Measurements from ENCODE around the gene CCDC174.

- TF ChIP-seq, protein P1, sequence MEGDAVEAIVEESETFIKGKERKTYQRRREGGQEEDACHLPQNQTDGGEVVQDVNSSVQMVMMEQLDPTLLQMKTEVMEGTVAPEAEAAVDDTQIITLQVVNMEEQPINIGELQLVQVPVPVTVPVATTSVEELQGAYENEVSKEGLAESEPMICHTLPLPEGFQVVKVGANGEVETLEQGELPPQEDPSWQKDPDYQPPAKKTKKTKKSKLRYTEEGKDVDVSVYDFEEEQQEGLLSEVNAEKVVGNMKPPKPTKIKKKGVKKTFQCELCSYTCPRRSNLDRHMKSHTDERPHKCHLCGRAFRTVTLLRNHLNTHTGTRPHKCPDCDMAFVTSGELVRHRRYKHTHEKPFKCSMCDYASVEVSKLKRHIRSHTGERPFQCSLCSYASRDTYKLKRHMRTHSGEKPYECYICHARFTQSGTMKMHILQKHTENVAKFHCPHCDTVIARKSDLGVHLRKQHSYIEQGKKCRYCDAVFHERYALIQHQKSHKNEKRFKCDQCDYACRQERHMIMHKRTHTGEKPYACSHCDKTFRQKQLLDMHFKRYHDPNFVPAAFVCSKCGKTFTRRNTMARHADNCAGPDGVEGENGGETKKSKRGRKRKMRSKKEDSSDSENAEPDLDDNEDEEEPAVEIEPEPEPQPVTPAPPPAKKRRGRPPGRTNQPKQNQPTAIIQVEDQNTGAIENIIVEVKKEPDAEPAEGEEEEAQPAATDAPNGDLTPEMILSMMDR (IDR thresholded peaks at IDR 0.05): no peak
- TF ChIP-seq POLR2A (IDR thresholded peaks at IDR 0.05) (no peak), POLR2AphosphoS5 (IDR thresholded peaks at IDR 0.05) (no peak)
Measured at GRCh38 chr3:14619605-14620004, 32.0 kb upstream of the CCDC174 start.
